GM10248 (cell line): ENCODE results near the gene SH3BGRL3.

Experiments
- CTCF ChIA-PET: fragments of 300-600 bp; sonication (Branson Sonifier 250); formaldehyde crosslinking; extraction: SDS; loops from one replicate; lab custom pipeline; 2021; ENCODE audit warnings: antibody characterized with exemption; lab: Yijun Ruan, JAX
- POLR2A ChIA-PET: fragments of 350-650 bp; sonication (Branson Sonifier 250); formaldehyde crosslinking; extraction: SDS; loops from one replicate; lab custom pipeline; 2020; ENCODE audit warnings: antibody characterized with exemption; lab: Yijun Ruan, JAX
- DNase-seq: peaks from one replicate; pipeline ENCODE4 v3.0.0; 2012; ENCODE audit errors: extremely low spot score
- CTCF ChIP-seq: IDR thresholded peaks from 2 replicates; pipeline ENCODE4 v1.5.1; 2012; ENCODE audit warnings: mild to moderate bottlenecking, low read depth; ENCODE audit errors: extremely low read depth, missing control alignments, control extremely low read depth

SH3BGRL3 gene

GRCh38 chr1:26239936-26240335 is 40.0 kb upstream of the SH3BGRL3 start:
- POLR2A ChIA-PET = no interaction called here
- TF ChIP-seq CTCF = no peak
- DNase-seq = no peak
- CTCF ChIA-PET = no interaction called here

GRCh38 chr1:26252718-26253117 is 27.2 kb upstream of the SH3BGRL3 start:
- TF ChIP-seq CTCF = no peak
- CTCF ChIA-PET = interaction anchor here (1.4 kb wide), 2 partner anchors 17 to 165 kb away, joined by 4 read pairs; no protein-coding TSS in a partner anchor
- no peak for DNase-seq

GRCh38 chr1:26254404-26254803 is 25.5 kb upstream of the SH3BGRL3 start:
- ChIA-PET CTCF (interaction anchor here (1.0 to 4.9 kb wide), 3 partner anchors 10 to 21 kb away, joined by 3 to 19 read pairs (median 16); partner anchors contain the start of gene CEP85), POLR2A (no interaction called here)
- TF ChIP-seq CTCF = no peak
- DNase-seq = no peak

More at GRCh38 chr1:26252718-26253117, 27.2 kb upstream of the SH3BGRL3 start:
- POLR2A ChIA-PET = no interaction called here

GRCh38 chr1:26257222-26257621 is 22.7 kb upstream of the SH3BGRL3 start:
- CTCF ChIA-PET = interaction anchor here (0.7 to 4.9 kb wide), 7 partner anchors 9 to 160 kb away, joined by 3 to 19 read pairs (median 7); partner anchors contain the start of gene CEP85
- POLR2A ChIA-PET = no interaction called here
- no peak for DNase-seq
- TF ChIP-seq CTCF = no peak

GRCh38 chr1:26259005-26259404 is 20.9 kb upstream of the SH3BGRL3 start:
- ChIA-PET CTCF (interaction anchor here (1.0 to 1.6 kb wide), 2 partner anchors 17 to 63 kb away, joined by 4 to 5 read pairs; no protein-coding TSS in a partner anchor), POLR2A (no interaction called here)
- TF ChIP-seq CTCF = no peak
- no peak for DNase-seq

- TF ChIP-seq CTCF = no peak
- CTCF ChIA-PET = interaction anchor here (1.0 to 1.6 kb wide), 3 partner anchors 16 to 62 kb away, joined by 4 to 8 read pairs (median 5); partner anchors contain the start of gene CEP85
- DNase-seq = no peak
- POLR2A ChIA-PET = no interaction called here
These were observed 20.3 kb upstream of the SH3BGRL3 start for GRCh38 chr1:26259578-26259977.

- CTCF ChIA-PET = interaction anchor here (1.5 to 6.4 kb wide), 3 partner anchors 12 to 58 kb away, joined by 4 to 42 read pairs (median 7); partner anchors contain the start of gene CEP85
- no peak for TF ChIP-seq CTCF
- POLR2A ChIA-PET = no interaction called here
These were observed 16.7 kb upstream of the SH3BGRL3 start for GRCh38 chr1:26263212-26263611.

More at GRCh38 chr1:26263212-26263611, 16.7 kb upstream of the SH3BGRL3 start:
- no peak for DNase-seq
